GM19452 (cell line): ENCODE measurements around the gene DCDC2C.

Experiments used
- ATAC-seq: cut with Tn5 transposase; IDR thresholded peaks from one replicate; pipeline ENCODE4 v1.9.1; 2021; ENCODE audit not compliant: unreplicated experiment

The DCDC2C gene

GRCh38 chr2:3672861-3673678, 30.3 kb upstream of the DCDC2C start:
- ATAC-seq = no peak

- no peak for ATAC-seq
Observed at GRCh38 chr2:3674066-3674845, 29.1 kb upstream of the DCDC2C start.

- no peak for ATAC-seq
Observed at GRCh38 chr2:3675687-3676086, 27.7 kb upstream of the DCDC2C start.

GRCh38 chr2:3677436-3677835, 25.9 kb upstream of the DCDC2C start:
- no peak for ATAC-seq

- ATAC-seq = no peak
Observed at GRCh38 chr2:3678212-3678611, 25.2 kb upstream of the DCDC2C start.

GRCh38 chr2:3679180-3679579, 24.2 kb upstream of the DCDC2C start:
- ATAC-seq = no peak

GRCh38 chr2:3679616-3680393, 23.6 kb upstream of the DCDC2C start:
- no peak for ATAC-seq

- no peak for ATAC-seq
Observed at GRCh38 chr2:3680548-3681345, 22.6 kb upstream of the DCDC2C start.

GRCh38 chr2:3681625-3682024, 21.8 kb upstream of the DCDC2C start:
- no peak for ATAC-seq

GRCh38 chr2:3682811-3683210, 20.6 kb upstream of the DCDC2C start:
- ATAC-seq = no peak

- ATAC-seq = no peak
Observed at GRCh38 chr2:3683748-3684454, 19.5 kb upstream of the DCDC2C start.

GRCh38 chr2:3689998-3690748, 13.2 kb upstream of the DCDC2C start:
- no peak for ATAC-seq

- no peak for ATAC-seq
Observed at GRCh38 chr2:3692375-3692774, 11.0 kb upstream of the DCDC2C start.

- ATAC-seq = no peak
Observed at GRCh38 chr2:3696545-3696944, 6.8 kb upstream of the DCDC2C start.

GRCh38 chr2:3701071-3701470, 2.3 kb upstream of the DCDC2C start:
- ATAC-seq = no peak

- no peak for ATAC-seq
Observed at GRCh38 chr2:3703757-3704355, 481 bp downstream of the DCDC2C start.

- ATAC-seq = no peak
Observed at GRCh38 chr2:3704692-3705091, 1.3 kb downstream of the DCDC2C start.

GRCh38 chr2:3705782-3706181, 2.4 kb downstream of the DCDC2C start:
- ATAC-seq = no peak

- no peak for ATAC-seq
Observed at GRCh38 chr2:3706892-3707291, 3.5 kb downstream of the DCDC2C start.
